ENCODE results near the gene SPATA20. TPM values are rescaled to one million over a fixed set of nuclear protein-coding genes. Genes with fewer than 3 reads are reported as not detected.

Gene SPATA20
- total RNA-seq, 1 donor: 142 TPM

DNA sequence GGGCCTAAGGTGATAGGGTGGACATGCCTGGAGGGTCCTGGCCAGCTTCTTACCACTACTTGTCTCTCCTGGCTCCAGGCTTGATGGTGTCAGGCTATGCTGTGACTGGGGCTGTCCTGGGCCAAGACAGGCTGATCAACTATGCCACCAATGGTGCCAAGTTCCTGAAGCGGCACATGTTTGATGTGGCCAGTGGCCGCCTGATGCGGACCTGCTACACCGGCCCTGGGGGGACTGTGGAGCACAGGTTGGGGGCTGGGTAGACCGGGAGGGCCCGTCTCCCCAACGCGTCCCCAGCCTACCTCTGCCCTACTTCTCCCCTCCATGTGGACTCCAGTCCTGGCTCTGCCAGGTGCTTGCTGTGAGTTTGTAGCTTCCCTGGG, 4.5 kb downstream of the SPATA20 start:
- peaks cover 11% of the 10 kb centered on the region for H4K20me1 ChIP-seq (ENCODE audit: insufficient read depth, low read length)
- no peak overlapping the region for H3K27ac ChIP-seq (ENCODE audit: low read depth, low read length)
- no peak overlapping the region for H3K4me2 ChIP-seq (ENCODE audit: insufficient read depth, low read length)
- H3K27me3 ChIP-seq (ENCODE audit: insufficient read depth, low read length): no peaks in the 10 kb centered on the region
- H3K4me1 ChIP-seq (ENCODE audit: insufficient read depth, low read length): peaks cover 6% of the 10 kb centered on the region
- no peak for TF ChIP-seq CTCF (IDR thresholded peaks at IDR 0.05; ENCODE audit: extremely low read depth, low read depth, low read length)
- no peaks in the 10 kb centered on the region for H3K9me3 ChIP-seq (ENCODE audit: low read depth, low read length)
- H3K4me3 ChIP-seq (ENCODE audit: insufficient read depth, low read length): no peak overlapping the region
- DNase-seq (ENCODE audit: insufficient read length, low spot score, missing footprints): no peak
- H3K36me3 ChIP-seq (ENCODE audit: insufficient read depth, low read length): peaks cover 37% of the 10 kb centered on the region
- H2AFZ ChIP-seq (ENCODE audit: low read length): no peak overlapping the region
- H3K79me2 ChIP-seq (ENCODE audit: insufficient read depth, low read length): peaks cover 12% of the 10 kb centered on the region

DNA sequence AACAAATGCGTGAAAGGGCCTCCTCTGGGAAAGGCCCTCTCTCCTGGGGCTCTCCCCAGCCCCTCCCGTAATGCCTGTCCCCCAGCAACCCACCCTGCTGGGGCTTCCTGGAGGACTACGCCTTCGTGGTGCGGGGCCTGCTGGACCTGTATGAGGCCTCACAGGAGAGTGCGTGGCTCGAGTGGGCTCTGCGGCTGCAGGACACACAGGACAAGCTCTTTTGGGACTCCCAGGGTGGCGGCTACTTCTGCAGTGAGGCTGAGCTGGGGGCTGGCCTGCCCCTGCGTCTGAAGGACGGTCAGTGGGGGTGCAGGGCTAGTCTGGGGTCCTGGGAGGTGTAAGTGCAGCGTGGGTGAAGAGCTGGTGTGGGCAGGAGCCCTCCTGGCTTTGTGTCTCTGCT, 4.9 kb downstream of the SPATA20 start:
- peaks cover 6% of the 10 kb centered on the region for H3K4me1 ChIP-seq (ENCODE audit: insufficient read depth, low read length)
- H3K36me3 ChIP-seq (ENCODE audit: insufficient read depth, low read length): peaks cover 37% of the 10 kb centered on the region
- H3K9me3 ChIP-seq (ENCODE audit: low read depth, low read length): no peaks in the 10 kb centered on the region
- no peak overlapping the region for H3K4me2 ChIP-seq (ENCODE audit: insufficient read depth, low read length)
- H3K27me3 ChIP-seq (ENCODE audit: insufficient read depth, low read length): no peaks in the 10 kb centered on the region
- no peak overlapping the region for H3K27ac ChIP-seq (ENCODE audit: low read depth, low read length)
- no peak overlapping the region for H2AFZ ChIP-seq (ENCODE audit: low read length)
- no peak overlapping the region for H3K4me3 ChIP-seq (ENCODE audit: insufficient read depth, low read length)
- DNase-seq (ENCODE audit: insufficient read length, low spot score, missing footprints): no peak
- H3K79me2 ChIP-seq (ENCODE audit: insufficient read depth, low read length): peaks cover 12% of the 10 kb centered on the region
- H4K20me1 ChIP-seq (ENCODE audit: insufficient read depth, low read length): peaks cover 15% of the 10 kb centered on the region
- TF ChIP-seq CTCF (IDR thresholded peaks at IDR 0.05; ENCODE audit: extremely low read depth, low read depth, low read length): no peak

GRCh38 chr17:50554201-50554600, 7.2 kb downstream of the SPATA20 start:
- no peaks in the 10 kb centered on the region for H3K9me3 ChIP-seq (ENCODE audit: low read depth, low read length)
- H3K36me3 ChIP-seq (ENCODE audit: insufficient read depth, low read length): peaks cover 31% of the 10 kb centered on the region
- no peaks in the 10 kb centered on the region for H3K79me2 ChIP-seq (ENCODE audit: insufficient read depth, low read length)
- H3K27me3 ChIP-seq (ENCODE audit: insufficient read depth, low read length): peaks cover 13% of the 10 kb centered on the region
- H4K20me1 ChIP-seq (ENCODE audit: insufficient read depth, low read length): peaks cover 15% of the 10 kb centered on the region
- H3K4me2 ChIP-seq (ENCODE audit: insufficient read depth, low read length): no peak overlapping the region
- no peak overlapping the region for H2AFZ ChIP-seq (ENCODE audit: low read length)
- DNase-seq (ENCODE audit: insufficient read length, low spot score, missing footprints): no peak
- no peak for TF ChIP-seq CTCF (IDR thresholded peaks at IDR 0.05; ENCODE audit: extremely low read depth, low read depth, low read length)
- no peak overlapping the region for H3K27ac ChIP-seq (ENCODE audit: low read depth, low read length)
- H3K4me1 ChIP-seq (ENCODE audit: insufficient read depth, low read length): no peaks in the 10 kb centered on the region
- no peak overlapping the region for H3K4me3 ChIP-seq (ENCODE audit: insufficient read depth, low read length)

GRCh38 chr17:50556803-50557202, 9.8 kb downstream of the SPATA20 start:
- Histone ChIP-seq H3K4me3 (ENCODE audit: insufficient read depth, low read length) (no peak overlapping the region), H3K9me3 (ENCODE audit: low read depth, low read length) (no peaks in the 10 kb centered on the region), H4K20me1 (ENCODE audit: insufficient read depth, low read length) (peaks cover 9% of the 10 kb centered on the region), H2AFZ (ENCODE audit: low read length) (no peak overlapping the region), H3K27ac (ENCODE audit: low read depth, low read length) (no peak overlapping the region), H3K79me2 (ENCODE audit: insufficient read depth, low read length) (no peaks in the 10 kb centered on the region), H3K4me2 (ENCODE audit: insufficient read depth, low read length) (no peak overlapping the region), H3K27me3 (ENCODE audit: insufficient read depth, low read length) (peaks cover 31% of the 10 kb centered on the region), H3K4me1 (ENCODE audit: insufficient read depth, low read length) (peaks cover 10% of the 10 kb centered on the region), H3K36me3 (ENCODE audit: insufficient read depth, low read length) (peaks cover 9% of the 10 kb centered on the region)
- no peak for DNase-seq (ENCODE audit: insufficient read length, low spot score, missing footprints)
- TF ChIP-seq CTCF (IDR thresholded peaks at IDR 0.05; ENCODE audit: extremely low read depth, low read depth, low read length): no peak
